ENCODE data around the gene DLD.
"Not testable (repeated sequence)": the region's sequence is repeated elsewhere in the genome, so short reads cannot be mapped to it uniquely, and the experiment has no call there.

The DLD gene

GRCh38 chr7:107890962-107891635 lies at the start of gene DLD:
DLD (plus strand) TSS chr7:107891183; CDS start chr7:107891251, 68 bp downstream.
- peak; percentile 88 for DNase-seq

DNA sequence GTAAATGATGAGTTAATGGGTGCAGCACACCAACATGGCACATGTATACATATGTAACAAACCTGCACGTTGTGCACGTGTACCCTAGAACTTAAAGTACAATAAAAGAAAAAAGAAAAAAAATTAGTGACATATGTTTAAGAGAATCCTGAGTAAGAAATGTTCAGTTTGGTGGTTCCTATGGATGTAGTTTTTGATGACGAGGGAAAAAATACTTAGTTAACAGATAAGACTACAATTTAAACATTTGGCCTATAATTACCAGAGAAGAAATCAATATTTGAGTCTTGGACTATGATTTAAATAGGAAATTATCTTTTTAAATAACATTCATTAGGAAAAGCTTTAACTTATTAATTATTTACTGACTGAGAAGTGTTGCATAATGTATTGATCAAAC lies 48.8 kb upstream of the DLD start:
- no peak for DNase-seq

- DNase-seq: no peak
Measured at GRCh38 chr7:107843184-107843583, 47.8 kb upstream of the DLD start.

DNA sequence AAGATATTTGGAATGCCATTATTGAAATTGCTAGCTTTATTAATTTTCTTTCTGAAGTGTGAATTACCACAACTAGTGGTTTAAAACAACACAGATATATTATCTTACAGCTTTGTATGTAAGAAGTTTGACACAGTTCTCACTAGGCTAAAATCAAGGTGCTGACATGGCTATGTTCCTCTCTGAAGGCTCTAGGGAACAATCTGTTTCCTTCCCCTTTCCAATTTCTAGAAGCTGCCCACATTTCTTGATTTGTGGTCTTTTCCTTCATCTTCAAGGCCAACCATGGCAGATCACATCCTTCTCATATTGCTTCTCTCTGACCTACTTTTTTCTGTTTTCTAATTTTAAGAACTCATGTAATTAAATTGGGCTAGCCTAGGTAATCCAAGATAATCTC lies 44.7 kb upstream of the DLD start:
- DNase-seq: no peak

- DNase-seq: no peak
Measured at GRCh38 chr7:107847168-107847835, 43.7 kb upstream of the DLD start.

GRCh38 chr7:107847836-107848175 lies 43.2 kb upstream of the DLD start:
- DNase-seq: not testable (repeated sequence)

GRCh38 chr7:107848211-107848610 lies 42.8 kb upstream of the DLD start:
- DNase-seq: not testable (repeated sequence)

- DNase-seq: no peak
Measured at GRCh38 chr7:107850216-107850615, 40.8 kb upstream of the DLD start.

- no peak for DNase-seq
Measured at GRCh38 chr7:107850643-107851042, 40.3 kb upstream of the DLD start.

DNA sequence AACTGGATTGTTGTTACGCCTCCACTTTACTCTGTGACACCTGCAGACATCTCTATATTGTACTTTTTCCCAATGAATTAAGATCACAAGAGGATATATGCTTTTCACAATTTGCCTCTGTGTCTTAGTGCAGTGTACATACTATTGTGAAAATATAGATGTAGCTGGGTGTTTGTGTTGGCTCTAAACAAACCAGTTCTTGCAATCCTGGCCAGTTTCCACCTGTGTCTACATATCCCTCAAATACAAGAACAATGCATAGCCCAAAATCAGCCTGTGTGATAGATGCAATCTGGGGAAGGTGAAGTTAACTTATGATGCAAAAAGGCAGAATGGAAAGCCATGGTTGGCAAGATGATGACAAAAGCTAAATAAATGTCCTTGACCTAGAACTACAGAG lies 36.5 kb upstream of the DLD start:
- DNase-seq: no peak

DNA sequence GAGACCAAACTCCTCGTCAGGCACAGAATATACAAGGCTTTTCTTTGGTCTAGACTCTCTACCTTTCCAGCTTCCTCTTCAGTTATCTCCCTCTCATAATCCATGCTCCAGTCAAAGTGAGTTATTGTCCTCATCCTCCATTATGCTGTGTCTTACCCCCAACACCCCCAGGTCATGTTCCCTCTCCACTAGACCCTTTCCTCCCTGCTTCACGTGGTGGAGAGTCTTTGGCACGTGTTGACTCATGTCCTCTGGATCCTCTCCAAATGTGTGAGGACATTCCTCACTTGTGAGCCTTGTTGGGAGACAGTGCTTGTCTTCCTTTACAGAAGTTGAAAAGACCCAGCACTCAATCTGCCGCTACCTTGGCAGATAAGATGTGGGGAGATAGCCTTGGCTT lies 36.0 kb upstream of the DLD start:
- DNase-seq: no peak

DNA sequence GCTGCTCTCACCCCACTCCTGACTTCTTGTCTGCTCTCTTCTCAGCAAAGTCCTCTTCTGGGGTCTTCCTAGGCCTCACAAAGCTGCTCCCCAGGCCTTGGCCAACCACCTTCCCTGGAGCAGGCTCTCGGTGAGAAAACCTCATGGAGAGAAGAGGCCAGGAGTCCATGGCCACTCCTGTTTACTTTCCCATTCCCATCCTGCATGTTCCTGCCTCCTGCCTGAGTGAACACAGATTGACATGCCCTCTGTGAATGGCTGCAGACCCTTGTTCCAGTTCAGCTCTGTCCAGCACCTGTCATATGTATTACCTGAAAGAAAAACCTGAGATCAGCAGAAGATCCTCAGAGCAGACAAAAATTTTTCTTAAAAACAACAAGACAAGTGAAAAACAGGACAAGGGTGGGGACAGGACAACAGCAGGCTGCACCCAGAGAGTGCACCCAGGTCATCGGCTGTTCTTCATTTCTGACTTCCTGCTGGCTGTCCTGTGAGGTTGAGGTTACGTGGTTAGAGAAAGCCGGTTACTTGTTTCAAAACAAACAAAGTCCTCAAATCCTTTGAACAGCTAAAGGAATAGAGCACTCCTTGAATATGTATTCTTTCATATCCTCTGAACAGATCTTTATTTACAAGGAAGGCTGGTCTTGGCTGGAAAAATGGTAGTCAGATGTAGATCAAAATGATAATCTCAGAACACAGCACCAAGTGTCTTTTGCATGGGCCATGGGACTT lies 34.0 kb upstream of the DLD start:
- DNase-seq: no peak

DNA sequence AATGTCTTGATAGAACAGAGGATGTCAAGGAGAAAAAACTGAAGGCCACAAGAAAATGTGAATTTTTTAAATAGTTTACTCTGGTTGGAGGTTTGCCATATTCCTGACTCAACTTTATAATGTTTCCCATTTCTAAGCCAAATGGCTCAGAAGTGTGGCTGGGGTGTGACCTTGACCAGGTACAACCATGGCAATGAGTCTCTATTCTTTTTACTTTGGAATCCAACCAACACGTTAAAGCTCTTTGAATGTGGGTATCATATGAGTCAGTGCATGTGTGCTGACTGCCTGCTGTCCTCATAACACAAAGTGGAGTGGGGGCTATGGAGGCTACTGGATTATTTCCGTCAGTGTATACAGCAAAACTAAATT lies 33.5 kb upstream of the DLD start:
- no peak for DNase-seq

DNA sequence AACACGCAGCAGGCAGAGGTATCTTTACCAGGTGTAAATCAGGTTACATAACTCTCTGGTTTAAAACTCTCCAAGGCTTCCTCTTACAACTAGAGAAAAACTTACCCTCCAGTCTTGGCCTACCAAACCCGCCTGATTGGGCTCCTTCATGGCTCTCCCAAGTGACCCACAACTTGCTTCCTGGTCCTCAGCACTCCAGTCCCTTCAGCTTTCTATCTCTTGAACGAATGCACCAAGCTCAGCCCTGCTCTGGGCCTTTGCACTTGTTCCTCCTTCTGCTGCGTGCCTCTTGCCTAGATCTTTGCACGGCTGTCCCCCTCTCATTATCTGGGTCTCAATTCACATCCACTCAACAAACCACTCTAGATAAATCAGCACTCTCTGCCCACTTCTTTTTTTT lies 32.7 kb upstream of the DLD start:
- no peak for DNase-seq

- no peak for DNase-seq
Measured at GRCh38 chr7:107860279-107860961, 30.6 kb upstream of the DLD start.

GRCh38 chr7:107860981-107861652 lies 29.9 kb upstream of the DLD start:
- no peak for DNase-seq

- no peak for DNase-seq
Measured at GRCh38 chr7:107865956-107866775, 24.8 kb upstream of the DLD start.

- no peak for DNase-seq
Measured at GRCh38 chr7:107867858-107868466, 23.0 kb upstream of the DLD start.

DNA sequence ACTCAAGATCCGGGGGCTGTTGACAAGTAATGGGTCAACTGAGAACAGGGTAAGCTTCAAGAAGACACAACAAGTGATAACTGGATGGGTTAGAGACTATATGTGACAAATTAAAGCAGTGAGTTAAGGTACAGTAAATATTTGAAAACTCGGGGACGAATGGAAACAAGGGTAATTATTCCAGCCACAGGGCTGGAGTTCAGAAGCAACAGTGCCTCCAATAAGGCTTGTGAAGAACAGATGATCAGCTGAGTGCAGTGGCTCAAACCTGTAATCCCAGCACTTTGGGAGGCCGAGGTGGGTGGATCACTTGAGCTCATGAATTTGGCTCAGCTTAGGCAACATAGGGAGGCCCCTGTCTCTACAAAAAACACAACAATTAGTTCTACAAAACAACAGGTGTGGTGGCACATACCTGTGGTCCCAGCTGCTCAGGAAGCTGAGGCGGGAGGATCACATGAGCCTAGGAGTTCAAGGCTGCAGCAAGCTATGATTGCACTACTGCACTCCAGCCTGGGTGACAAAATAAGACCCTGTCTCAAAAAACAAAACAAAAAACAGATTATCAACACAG lies 20.5 kb upstream of the DLD start:
- no peak for DNase-seq

DNA sequence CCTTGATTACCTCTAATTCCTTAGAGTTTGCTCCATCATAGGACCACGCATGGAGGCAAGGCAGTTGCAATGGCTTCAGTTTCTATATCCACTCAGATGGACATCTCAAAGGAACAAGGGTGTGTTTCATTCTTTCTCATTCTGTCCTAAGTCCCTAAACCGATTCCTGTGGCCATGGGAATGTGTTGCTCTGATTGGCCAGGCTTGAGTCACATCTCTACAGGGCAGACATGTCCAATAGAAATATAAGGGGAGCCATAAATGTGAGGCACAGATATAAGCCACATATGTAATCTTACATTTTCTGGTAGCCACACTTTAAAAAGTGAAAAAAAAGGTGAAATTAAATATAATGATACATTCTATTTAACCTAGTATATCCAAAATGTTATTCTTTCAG lies 16.9 kb upstream of the DLD start:
- no peak for DNase-seq

Measured in NCI-H146 (cell line).